K562 treated with DMSO at 1 percent for 48 hours (cell line): ENCODE results near the gene OR2AG1. TPM values are rescaled to one million over a fixed set of nuclear protein-coding genes. Genes with fewer than 3 reads are reported as not detected.

Experiments used
- total RNA-seq: library from RNA; unstranded; fragments of 300-600 nt; gene quantifications from 2 replicates; pipeline ENCODE4 v1.2.3, GENCODE V29; 2022; ENCODE audit warnings: low replicate concordance; ENCODE audit errors: extremely low read depth

OR2AG1 gene
- not detected in 2 replicates for total RNA-seq

GRCh38 chr11:6782720-6783119 lies at the start of gene OR2AG1:
Gene OR2AG1, plus strand, starts transcription at chr11:6783020. Its CDS starts 2,018 bp downstream, at chr11:6785038.

GRCh38 chr11:6771926-6772893 lies 10.6 kb upstream of the OR2AG1 start, which contains the start of gene OR2AG2:
Gene OR2AG2, minus strand, starts transcription at chr11:6771976. Its CDS starts 3,019 bp downstream, at chr11:6768957.

GRCh38 chr11:6799402-6799801 lies 16.6 kb downstream of the OR2AG1 start, which contains the start of gene OR6A2:
Gene OR6A2, minus strand, starts transcription at chr11:6799689. Its CDS starts 3,981 bp downstream, at chr11:6795708.

Other genes starting within 250 kb of the OR2AG1 start
- gene RRP8, start 179.4 kb upstream of the OR2AG1 start, total RNA-seq: not detected in 2 replicates
- gene ILK, start 179.2 kb upstream of the OR2AG1 start, total RNA-seq: 274 TPM in 1 of 2 replicates, not detected in the other
- gene TAF10, start 170.8 kb upstream of the OR2AG1 start, total RNA-seq: not detected in 2 replicates
- 148 TPM in 1 of 2 replicates, not detected in the other for gene TPP1, start 163.6 kb upstream of the OR2AG1 start, total RNA-seq
- not detected in 2 replicates for gene DCHS1, start 127.2 kb upstream of the OR2AG1 start, total RNA-seq
- gene MRPL17, start 99.7 kb upstream of the OR2AG1 start, total RNA-seq: not detected in 2 replicates
- not detected in 2 replicates for gene OR2AG2, start 11.0 kb upstream of the OR2AG1 start, total RNA-seq
- gene OR6A2, start 16.7 kb downstream of the OR2AG1 start, total RNA-seq: not detected in 2 replicates
- not detected in 2 replicates for gene OR10A5, start 62.7 kb downstream of the OR2AG1 start, total RNA-seq
- not detected in 2 replicates for gene OR10A2, start 80.0 kb downstream of the OR2AG1 start, total RNA-seq
- gene OR10A4, start 93.6 kb downstream of the OR2AG1 start, total RNA-seq: not detected in 2 replicates
- gene OR2D2, start 109.5 kb downstream of the OR2AG1 start, total RNA-seq: not detected in 2 replicates
- gene OR2D3, start 138.0 kb downstream of the OR2AG1 start, total RNA-seq: not detected in 2 replicates
- not detected in 2 replicates for gene ZNF215, start 143.4 kb downstream of the OR2AG1 start, total RNA-seq
- not detected in 2 replicates for gene ZNF214, start 237.3 kb downstream of the OR2AG1 start, total RNA-seq
- not detected in 2 replicates for gene NLRP14, start 237.5 kb downstream of the OR2AG1 start, total RNA-seq